Activated T-cell treated with anti-CD3 and anti-CD28 coated beads, Interleukin-2, amount 50 U/mL, for 4 hours (primary cell): ENCODE results near the gene ITGB3. TPM values are rescaled to one million over a fixed set of nuclear protein-coding genes. Genes with fewer than 3 reads are reported as not detected.

ENCODE experiments used
- ATAC-seq, 2 donors: fragments of 200-7000 bp; cut with Tn5 transposase; one replicate each; pipeline ENCODE4 v1.10.0; 2021
- DNase-seq: peaks from one replicate; pipeline ENCODE4 v3.0.0-alpha.2; 2020
- H3K27me3 Mint-ChIP-seq: one replicate; pipeline ENCODE4 v1.8.0; 2021; ENCODE audit warnings: low read depth, mixed read lengths
- H3K36me3 Mint-ChIP-seq: one replicate; pipeline ENCODE4 v1.8.0; 2022; ENCODE audit warnings: mixed read lengths; ENCODE audit not compliant: insufficient read depth
- H3K4me1 Mint-ChIP-seq: one replicate; pipeline ENCODE4 v1.8.0; 2021; ENCODE audit warnings: low read depth, mixed read lengths
- H3K4me3 Mint-ChIP-seq: one replicate; pipeline ENCODE4 v1.8.0; 2021; ENCODE audit warnings: mild to moderate bottlenecking, moderate library complexity, mixed read lengths
- H3K9me3 Mint-ChIP-seq: one replicate; pipeline ENCODE4 v1.8.0; 2021; ENCODE audit warnings: mixed read lengths
- total RNA-seq, 3 donors: library from RNA; stranded (reverse); gene quantifications; one replicate each; pipeline ENCODE4 v1.2.1, GENCODE V29; 2021

ITGB3 gene
- total RNA-seq, 3 donors from 2014 or later: 0.08 to 0.20 (median 0.11) TPM

DNA sequence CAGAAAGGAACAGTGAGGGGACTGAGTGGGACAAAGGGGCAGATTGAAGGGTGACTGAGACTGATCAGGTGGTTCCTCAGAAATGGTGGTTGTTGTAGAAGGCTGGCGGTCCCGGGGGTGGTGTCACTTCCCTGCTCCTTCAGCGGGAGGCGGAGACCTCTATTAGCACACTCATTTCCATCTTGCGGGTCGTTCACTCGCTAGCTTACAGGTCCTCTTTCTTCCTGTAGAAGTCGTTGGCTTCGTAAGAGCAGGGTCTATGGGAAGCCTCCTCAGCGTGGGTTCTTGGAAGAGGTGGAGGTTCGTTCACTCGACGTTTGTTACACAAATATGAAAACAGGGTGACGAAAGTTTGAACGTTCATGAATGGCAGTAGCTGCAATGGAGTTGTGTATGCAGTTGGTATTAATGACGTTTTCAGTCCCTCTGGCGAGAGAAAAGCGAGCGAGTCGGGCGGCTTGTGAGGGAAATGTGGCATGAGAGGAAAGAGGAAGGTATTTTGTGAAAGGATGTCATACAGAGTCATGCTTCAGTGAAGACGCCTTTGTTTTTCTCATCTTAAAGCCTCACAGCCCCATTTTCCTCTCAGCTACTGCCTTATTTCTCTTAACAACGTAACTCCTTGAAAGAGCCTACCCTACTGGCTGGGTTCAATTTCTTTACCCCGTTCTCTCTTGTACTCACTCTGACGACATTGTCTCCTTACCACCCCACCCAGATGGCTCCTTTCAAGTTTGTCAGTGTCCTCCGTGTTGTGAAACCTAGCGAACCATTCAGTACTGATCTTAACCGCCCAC is 70.8 kb downstream of the ITGB3 start:
- peak; percentile 55 to 61 for ATAC-seq
- no peaks in the 10 kb centered on the region for H3K9me3 Mint-ChIP-seq
- H3K4me3 Mint-ChIP-seq: peak overlapping the region; percentile 92
- H3K4me1 Mint-ChIP-seq: peaks cover 22% of the 10 kb centered on the region
- H3K27me3 Mint-ChIP-seq: no peaks in the 10 kb centered on the region
- DNase-seq: peak; percentile 14
- no peaks in the 10 kb centered on the region for H3K36me3 Mint-ChIP-seq

DNA sequence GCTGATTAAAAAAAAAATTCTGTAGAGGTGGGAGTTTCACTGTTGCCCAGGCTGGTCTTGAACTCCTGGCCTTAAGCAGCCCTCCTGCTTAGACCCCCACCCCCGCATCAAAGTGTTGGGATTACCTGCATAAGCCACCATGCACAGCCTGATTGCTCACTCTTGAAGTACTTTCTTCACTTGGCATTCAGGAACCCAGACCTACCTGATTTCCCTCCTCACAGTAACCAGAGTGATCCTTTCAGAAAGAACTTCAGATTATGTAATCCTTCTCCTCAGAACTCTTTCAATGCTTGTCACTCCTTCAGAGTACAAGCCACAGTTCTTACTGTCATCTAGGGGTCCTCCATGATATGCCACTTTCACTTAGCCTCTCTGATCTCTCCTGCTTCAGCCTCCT is 71.5 kb downstream of the ITGB3 start:
- Mint-ChIP-seq H3K9me3 (no peaks in the 10 kb centered on the region), H3K4me3 (peak overlapping the region; percentile 92), H3K36me3 (no peaks in the 10 kb centered on the region), H3K4me1 (peaks cover 22% of the 10 kb centered on the region), H3K27me3 (no peaks in the 10 kb centered on the region)
- ATAC-seq: no peak
- DNase-seq: no peak

DNA sequence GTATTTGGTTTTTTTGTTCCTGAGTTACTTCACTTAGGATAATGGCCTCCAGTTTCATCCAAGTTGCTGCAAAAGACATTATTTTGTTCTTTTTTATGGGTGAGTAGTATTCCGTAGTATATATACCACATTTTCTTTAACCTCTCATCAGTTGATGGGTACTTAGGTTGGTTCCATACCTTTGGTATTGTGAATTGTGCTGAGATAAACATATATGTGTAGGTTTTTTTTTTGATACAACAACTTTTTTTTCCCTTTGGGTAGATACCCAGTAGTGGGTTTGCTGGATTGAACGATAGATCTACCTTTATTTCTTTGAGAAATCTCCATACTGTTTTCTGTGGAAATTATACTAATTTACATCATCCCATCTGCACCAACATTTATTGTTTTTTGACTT is 76.9 kb downstream of the ITGB3 start:
- Mint-ChIP-seq H3K4me1 (peaks cover under 1% of the 10 kb centered on the region), H3K9me3 (no peaks in the 10 kb centered on the region), H3K36me3 (peaks cover 18% of the 10 kb centered on the region), H3K4me3 (no peak overlapping the region), H3K27me3 (peaks cover 1% of the 10 kb centered on the region)
- DNase-seq (no peak), ATAC-seq (no peak)

- no peak for DNase-seq
- H3K4me3 Mint-ChIP-seq: no peak overlapping the region
- no peaks in the 10 kb centered on the region for H3K4me1 Mint-ChIP-seq
Measured at GRCh38 chr17:47332287-47332686, 78.7 kb downstream of the ITGB3 start.

GRCh38 chr17:47335101-47335936 is 81.7 kb downstream of the ITGB3 start:
- ATAC-seq: no peak
- no peaks in the 10 kb centered on the region for H3K9me3 Mint-ChIP-seq
- H3K4me1 Mint-ChIP-seq: no peaks in the 10 kb centered on the region
- H3K4me3 Mint-ChIP-seq: no peak overlapping the region
- peaks cover 23% of the 10 kb centered on the region for H3K36me3 Mint-ChIP-seq
- no peak for DNase-seq
- H3K27me3 Mint-ChIP-seq: peaks cover 2% of the 10 kb centered on the region

More at GRCh38 chr17:47332287-47332686, 78.7 kb downstream of the ITGB3 start:
- ATAC-seq: no peak
- H3K36me3 Mint-ChIP-seq: peaks cover 18% of the 10 kb centered on the region
- H3K9me3 Mint-ChIP-seq: no peaks in the 10 kb centered on the region
- peaks cover 2% of the 10 kb centered on the region for H3K27me3 Mint-ChIP-seq

DNA sequence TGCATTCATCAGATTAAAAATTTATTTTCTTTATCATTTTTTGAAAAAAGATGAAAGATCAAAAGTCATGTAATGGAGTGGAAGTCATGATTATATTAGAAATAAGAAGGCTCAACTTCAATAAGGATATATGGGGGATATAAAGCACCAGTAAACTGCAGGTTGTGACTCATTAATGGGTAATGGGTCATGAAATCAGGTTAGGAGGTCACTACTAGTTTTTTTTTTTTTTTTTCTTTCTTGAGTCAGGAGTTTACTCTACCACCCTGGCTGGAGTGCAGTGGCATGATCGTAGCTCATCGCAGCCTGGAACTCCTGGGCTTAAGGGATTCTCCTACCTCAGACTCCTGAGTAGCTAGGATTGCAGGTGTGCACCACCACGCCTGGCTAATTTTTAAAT is 84.4 kb downstream of the ITGB3 start:
- H3K36me3 Mint-ChIP-seq: peaks cover 20% of the 10 kb centered on the region
- ATAC-seq: no peak

DNA sequence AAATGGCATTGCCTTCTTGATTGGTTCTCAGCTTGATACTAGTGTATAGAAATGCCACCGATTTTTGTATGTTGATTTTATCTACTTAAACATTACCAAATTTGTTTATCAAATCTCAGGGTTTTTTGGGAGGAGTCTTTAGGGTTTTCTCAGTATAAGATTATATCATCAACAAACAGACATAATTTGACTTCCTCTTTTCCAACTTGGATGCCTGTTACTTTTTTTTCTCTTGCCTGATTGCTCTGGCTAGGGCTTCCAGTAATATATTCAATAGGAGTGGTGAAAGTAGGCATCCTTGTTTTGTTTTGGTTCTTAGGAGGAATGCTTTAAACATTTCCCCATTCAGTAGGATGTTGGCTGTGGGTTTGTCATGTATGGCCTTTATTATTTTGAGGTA is 99.2 kb downstream of the ITGB3 start:
- H3K4me3 Mint-ChIP-seq: no peak overlapping the region
- no peak for ATAC-seq
- DNase-seq: no peak
- peaks cover 12% of the 10 kb centered on the region for H3K36me3 Mint-ChIP-seq
- H3K9me3 Mint-ChIP-seq: no peaks in the 10 kb centered on the region
- H3K27me3 Mint-ChIP-seq: no peaks in the 10 kb centered on the region
- H3K4me1 Mint-ChIP-seq: no peaks in the 10 kb centered on the region

More for the DNA sequence above, 84.4 kb downstream of the ITGB3 start:
- peaks cover 3% of the 10 kb centered on the region for H3K9me3 Mint-ChIP-seq
- peaks cover 2% of the 10 kb centered on the region for H3K27me3 Mint-ChIP-seq
- H3K4me3 Mint-ChIP-seq: no peak overlapping the region
- no peaks in the 10 kb centered on the region for H3K4me1 Mint-ChIP-seq
- DNase-seq: no peak

GRCh38 chr17:47358652-47359051 is 105.0 kb downstream of the ITGB3 start:
- H3K4me1 Mint-ChIP-seq: no peaks in the 10 kb centered on the region
- DNase-seq: no peak
- no peaks in the 10 kb centered on the region for H3K27me3 Mint-ChIP-seq

More at GRCh38 chr17:47358652-47359051, 105.0 kb downstream of the ITGB3 start:
- Mint-ChIP-seq H3K36me3 (peaks cover 9% of the 10 kb centered on the region), H3K4me3 (no peak overlapping the region), H3K9me3 (no peaks in the 10 kb centered on the region)
- ATAC-seq: no peak

Other genes starting within 250 kb of the ITGB3 start
- 10 to 100 TPM; 61.1 to 74.9 (median 66.0) TPM for gene CDC27, start 64.5 kb upstream of the ITGB3 start, total RNA-seq
- gene MYL4, start 44.5 kb upstream of the ITGB3 start, total RNA-seq: not detected
- gene EFCAB13, start 70.1 kb downstream of the ITGB3 start, total RNA-seq: 1 to 10 TPM; 1.1 to 2.4 (median 1.3) TPM